LNCaP clone FGC (cell line): ENCODE measurements around the gene MIAT.

ENCODE experiments used
- DNase-seq: peaks from one replicate; pipeline ENCODE4 v3.0.0-alpha.2; 2011; ENCODE audit warnings: low read depth
- H3K4me3 ChIP-seq: 2 replicates; pipeline ENCODE4 v1.5.1; 2011; ENCODE audit warnings: mild to moderate bottlenecking, low read depth, low read length, control low read depth
- TF ChIP-seq, protein P1 (sequence below): IDR thresholded peaks from 2 replicates; pipeline ENCODE4 v1.5.1; 2012; ENCODE audit warnings: mild to moderate bottlenecking; ENCODE audit not compliant: control insufficient read depth, insufficient read depth; ENCODE audit errors: extremely low read depth

Gene MIAT

DNA sequence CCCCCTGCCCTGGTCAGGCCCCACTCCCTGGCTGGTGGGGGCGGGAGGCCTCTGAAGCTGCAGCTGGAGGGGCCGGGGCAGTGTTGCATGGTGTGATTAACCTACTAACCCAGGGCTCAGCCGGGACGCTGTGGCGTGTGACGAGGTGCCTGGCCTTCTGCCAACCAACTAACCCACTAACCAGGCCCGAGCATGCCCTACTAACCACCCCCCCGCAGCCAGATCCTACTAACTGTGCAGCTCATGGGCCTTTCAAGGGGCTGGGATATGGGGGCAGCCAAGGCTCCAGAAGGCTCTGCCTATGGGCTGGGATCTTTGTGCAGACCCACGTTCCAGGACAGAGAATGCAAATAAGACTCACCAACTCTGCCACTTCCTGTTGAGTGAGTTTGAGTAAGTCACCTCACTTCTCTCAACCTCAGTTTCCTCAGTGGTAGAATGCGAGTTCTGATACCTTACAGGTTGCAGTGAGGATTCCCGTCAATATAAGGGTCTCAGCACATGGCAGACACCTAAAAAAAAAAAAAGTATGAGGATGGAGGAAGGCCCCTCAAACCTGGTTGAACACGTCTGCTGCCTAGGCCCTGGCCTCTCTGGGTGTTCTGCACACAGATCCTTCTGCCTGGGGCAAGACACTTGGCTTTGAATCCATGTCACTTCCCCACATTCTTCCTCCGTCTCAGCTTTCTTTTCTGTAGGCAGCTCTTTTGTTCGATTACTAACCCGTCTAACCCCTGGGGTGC, 14.1 kb downstream of the MIAT start:
- no peak overlapping the region for H3K4me3 ChIP-seq
- DNase-seq, result no peak
- TF ChIP-seq, protein P1, sequence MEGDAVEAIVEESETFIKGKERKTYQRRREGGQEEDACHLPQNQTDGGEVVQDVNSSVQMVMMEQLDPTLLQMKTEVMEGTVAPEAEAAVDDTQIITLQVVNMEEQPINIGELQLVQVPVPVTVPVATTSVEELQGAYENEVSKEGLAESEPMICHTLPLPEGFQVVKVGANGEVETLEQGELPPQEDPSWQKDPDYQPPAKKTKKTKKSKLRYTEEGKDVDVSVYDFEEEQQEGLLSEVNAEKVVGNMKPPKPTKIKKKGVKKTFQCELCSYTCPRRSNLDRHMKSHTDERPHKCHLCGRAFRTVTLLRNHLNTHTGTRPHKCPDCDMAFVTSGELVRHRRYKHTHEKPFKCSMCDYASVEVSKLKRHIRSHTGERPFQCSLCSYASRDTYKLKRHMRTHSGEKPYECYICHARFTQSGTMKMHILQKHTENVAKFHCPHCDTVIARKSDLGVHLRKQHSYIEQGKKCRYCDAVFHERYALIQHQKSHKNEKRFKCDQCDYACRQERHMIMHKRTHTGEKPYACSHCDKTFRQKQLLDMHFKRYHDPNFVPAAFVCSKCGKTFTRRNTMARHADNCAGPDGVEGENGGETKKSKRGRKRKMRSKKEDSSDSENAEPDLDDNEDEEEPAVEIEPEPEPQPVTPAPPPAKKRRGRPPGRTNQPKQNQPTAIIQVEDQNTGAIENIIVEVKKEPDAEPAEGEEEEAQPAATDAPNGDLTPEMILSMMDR, result no peak

DNA sequence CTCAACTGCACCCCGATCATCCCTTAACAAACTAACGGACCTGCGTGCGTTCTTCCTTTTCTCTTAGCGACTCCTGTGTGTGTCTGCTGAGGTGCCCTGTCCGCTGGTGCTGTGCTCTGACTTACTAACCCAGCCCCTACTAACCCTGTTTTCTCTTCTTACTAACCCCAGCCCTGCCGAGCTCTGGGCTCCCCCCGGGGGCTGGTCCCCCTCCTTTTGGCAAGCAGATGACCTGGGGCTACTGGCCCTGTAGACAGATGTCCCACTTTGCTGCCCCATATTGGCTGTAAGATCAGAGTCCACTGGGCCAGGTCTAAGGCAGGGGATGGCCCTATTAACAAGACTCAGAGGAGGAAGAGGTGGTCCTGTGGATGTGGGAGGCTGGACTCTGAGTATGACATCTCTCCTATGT, 14.7 kb downstream of the MIAT start:
- H3K4me3 ChIP-seq, result no peak overlapping the region
- TF ChIP-seq, protein P1, result no peak
- no peak for DNase-seq

DNA sequence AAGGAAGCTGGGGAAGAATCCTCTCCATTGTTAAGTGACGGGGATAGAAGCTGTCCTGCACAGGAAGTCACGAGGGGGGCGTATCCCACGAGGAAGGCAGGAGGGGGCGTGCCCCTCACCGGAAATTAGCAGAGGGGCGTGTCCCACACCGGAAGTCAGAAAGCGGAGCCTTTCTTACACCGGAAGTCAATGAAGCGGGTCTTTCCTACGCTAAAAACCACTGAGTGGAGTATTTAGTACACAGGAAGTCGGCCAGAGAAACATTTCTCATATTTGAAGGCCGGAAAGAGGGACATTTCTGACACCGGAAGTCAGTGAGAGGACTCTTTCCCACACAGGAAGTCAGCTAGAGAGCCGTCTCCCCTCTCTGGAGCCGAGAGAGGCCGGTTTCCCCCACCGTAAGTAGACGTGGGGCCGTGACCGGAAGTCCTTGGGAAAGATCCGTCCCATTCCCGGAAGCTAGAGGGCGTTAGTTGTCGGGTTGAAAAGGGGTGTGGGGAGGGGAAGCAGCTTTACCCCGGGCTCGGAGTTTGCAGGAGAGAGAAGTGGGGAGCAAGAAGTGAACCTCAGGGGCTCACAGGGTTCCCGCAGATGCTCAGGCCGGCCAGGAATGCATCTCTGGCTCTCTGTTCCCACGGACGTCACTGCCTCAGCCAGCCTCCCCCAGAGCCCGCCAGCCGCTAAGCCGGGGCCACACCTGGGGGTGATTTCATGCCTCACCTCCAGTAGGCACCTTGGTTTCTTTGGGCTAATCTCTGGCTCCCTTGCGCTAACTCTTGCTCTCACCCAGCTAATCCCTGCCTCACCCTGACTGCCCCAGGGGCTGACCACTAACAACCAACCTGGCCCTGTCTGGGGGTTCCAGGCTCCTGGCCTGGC, 15.4 kb downstream of the MIAT start:
- H3K4me3 ChIP-seq, result no peak overlapping the region
- no peak for DNase-seq
- TF ChIP-seq, protein P1, result no peak

DNA sequence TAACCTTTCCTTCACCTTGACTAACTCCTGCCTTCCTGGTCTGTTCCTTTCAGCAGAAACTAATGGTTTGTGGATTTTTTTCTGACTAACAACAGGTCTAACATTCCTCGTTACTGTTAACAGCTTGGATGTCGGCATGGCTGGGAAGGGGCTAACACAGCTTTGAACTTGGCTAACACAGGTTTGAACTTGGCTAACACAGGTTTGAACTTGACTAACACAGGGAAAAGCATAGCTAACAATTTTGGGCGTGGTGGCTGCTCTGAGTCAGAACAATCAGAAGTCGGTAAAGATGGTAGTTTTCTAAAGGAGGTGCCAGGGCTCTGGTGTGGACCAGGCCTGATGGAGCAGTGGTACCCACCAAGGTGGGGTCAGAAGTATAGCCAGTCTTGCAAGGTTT, 16.1 kb downstream of the MIAT start:
- TF ChIP-seq, protein P1, result no peak
- no peak for DNase-seq

DNA sequence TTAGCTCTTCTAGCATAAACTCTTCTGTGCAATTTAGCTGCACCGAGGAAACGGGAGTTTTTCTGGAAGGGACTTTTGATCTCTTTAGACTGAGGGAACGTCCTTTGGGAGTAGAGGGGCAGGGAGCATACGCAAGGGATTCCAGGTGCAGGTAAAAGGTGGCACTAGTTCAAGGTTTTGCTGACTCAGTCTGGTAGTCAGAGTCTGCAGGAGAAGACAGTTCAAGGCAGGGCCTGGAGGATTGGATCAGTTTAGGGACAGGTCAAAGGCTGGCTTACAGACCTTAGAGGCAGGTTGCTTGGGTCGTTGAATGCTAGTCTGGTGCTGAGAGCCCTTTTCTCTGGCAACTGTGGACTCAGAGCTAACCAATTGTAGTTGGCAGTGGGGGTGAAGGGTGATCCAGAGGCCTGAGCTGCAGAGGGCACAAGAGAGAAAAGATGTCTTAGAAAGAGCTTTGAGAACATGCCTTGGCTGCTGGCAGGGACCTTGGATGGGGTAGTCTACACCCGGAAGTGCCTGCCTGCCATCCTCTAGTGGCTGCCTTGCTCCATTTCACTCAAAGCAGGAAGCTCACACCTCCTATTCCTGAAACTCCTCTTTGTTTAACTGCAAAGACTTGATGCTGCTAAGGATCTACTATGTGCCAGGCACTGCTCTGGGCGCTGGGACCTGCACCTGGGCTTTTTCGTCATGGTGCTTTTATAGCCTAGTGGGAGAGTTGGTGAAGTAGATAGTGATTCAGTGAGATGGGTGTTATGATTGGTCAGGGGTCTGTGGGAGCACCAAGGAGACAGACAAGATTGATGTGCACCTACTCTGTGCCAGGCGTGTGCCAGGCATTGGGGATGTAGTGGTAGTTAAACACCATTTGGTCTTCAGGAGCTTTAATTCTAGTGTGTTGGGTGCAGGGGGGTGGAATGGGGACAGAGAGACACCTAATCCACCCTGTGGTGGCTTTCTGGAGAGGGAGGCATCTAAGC, 17.1 kb downstream of the MIAT start:
- no peak overlapping the region for H3K4me3 ChIP-seq
- DNase-seq, result no peak
- TF ChIP-seq, protein P1, result no peak

More for the DNA sequence above, 16.1 kb downstream of the MIAT start:
- no peak overlapping the region for H3K4me3 ChIP-seq

DNA sequence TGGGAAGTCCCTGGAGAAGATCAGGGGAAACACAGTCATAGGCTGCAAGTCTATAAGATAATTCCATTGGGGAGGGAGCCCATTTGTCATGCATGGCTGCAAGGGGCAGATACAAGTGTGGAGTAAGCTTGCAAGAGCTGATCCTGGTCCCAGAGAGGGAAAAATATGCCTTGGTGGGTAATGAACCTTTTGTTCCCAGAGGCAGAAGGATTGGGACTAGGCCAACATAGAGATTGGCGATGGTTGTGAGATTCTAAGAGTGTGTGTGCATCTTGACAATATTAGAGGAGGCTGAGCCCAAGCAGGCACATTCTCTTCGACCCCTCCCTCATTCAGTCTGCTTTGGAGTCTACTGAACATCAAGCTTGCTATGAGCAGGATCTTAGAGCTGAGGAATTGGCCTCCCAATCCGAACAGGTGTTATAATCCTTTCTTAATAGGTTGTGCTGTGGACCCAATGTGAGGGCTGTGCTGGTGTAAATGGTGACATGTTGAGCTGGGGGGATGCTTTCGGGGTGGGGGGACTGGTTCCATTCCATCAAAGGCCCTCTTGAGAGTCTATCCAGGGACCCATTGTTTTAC, 18.4 kb downstream of the MIAT start:
- TF ChIP-seq, protein P1, result no peak
- H3K4me3 ChIP-seq, result no peak overlapping the region
- DNase-seq, result no peak
